DOHH2 (cell line): ENCODE measurements around the gene SNRPD2.

Experiments
- H3F3A ChIP-seq: fragments of 200-600 bp; sonication (generic), shearing (Covaris generic); 2 replicates; pipeline ENCODE4 v1.6.0; 2016; ENCODE audit warnings: antibody characterized with exemption, mild to moderate bottlenecking; ENCODE audit not compliant: control insufficient read depth, insufficient read depth
- H3K27ac ChIP-seq: fragments of 200-600 bp; sonication (generic); 2 replicates; pipeline ENCODE4 v1.5.1; 2014; ENCODE audit warnings: low read depth, mild to moderate bottlenecking, low read length, moderate library complexity
- H3K27me3 ChIP-seq: fragments of 200-600 bp; sonication (generic); 2 replicates; pipeline ENCODE4 v1.6.1; 2014; ENCODE audit warnings: mild to moderate bottlenecking, low read length, mixed read lengths; ENCODE audit not compliant: control insufficient read depth
- H3K36me3 ChIP-seq: fragments of 200-600 bp; sonication (generic); 2 replicates; pipeline ENCODE4 v1.6.1; 2014; ENCODE audit warnings: mild to moderate bottlenecking, low read length, moderate library complexity, mixed read lengths; ENCODE audit not compliant: control insufficient read depth
- H3K4me1 ChIP-seq: fragments of 200-600 bp; sonication (generic); 2 replicates; pipeline ENCODE4 v1.6.1; 2014; ENCODE audit warnings: mild to moderate bottlenecking, low read length, mixed read lengths; ENCODE audit not compliant: control insufficient read depth
- H3K4me2 ChIP-seq: fragments of 200-600 bp; sonication (generic); 2 replicates; pipeline ENCODE4 v1.6.0; 2014; ENCODE audit warnings: mild to moderate bottlenecking, low read length, moderate library complexity
- H3K4me3 ChIP-seq: fragments of 200-600 bp; sonication (generic); 2 replicates; pipeline ENCODE4 v1.5.1; 2014; ENCODE audit warnings: mild to moderate bottlenecking, low read length, mixed read lengths
- H3K79me2 ChIP-seq: fragments of 200-600 bp; sonication (generic); 2 replicates; pipeline ENCODE4 v1.6.1; 2014; ENCODE audit warnings: mild to moderate bottlenecking, low read length, mixed read lengths; ENCODE audit not compliant: control insufficient read depth
- H3K9me2 ChIP-seq: fragments of 200-600 bp; sonication (generic); replicated peaks from 2 replicates; pipeline ENCODE4 v1.6.1; 2014; ENCODE audit warnings: mild to moderate bottlenecking, low read length, mixed read lengths; ENCODE audit not compliant: control insufficient read depth
- H3K9me3 ChIP-seq: fragments of 200-600 bp; sonication (generic); 2 replicates; pipeline ENCODE4 v1.6.1; 2014; ENCODE audit warnings: antibody characterized with exemption, low read length, mixed read lengths; ENCODE audit not compliant: control insufficient read depth, insufficient read depth
- H4K20me1 ChIP-seq: fragments of 200-600 bp; sonication (generic); 2 replicates; pipeline ENCODE4 v1.6.0; 2014; ENCODE audit warnings: low read depth, mild to moderate bottlenecking, antibody characterized with exemption, low read length, moderate library complexity; ENCODE audit not compliant: control insufficient read depth, insufficient read depth
- EZH2phosphoT487 ChIP-seq: fragments of 200-600 bp; sonication (generic); IDR thresholded peaks from 2 replicates; pipeline ENCODE4 v1.6.1; 2017; ENCODE audit warnings: borderline replicate concordance, mild to moderate bottlenecking, antibody characterized with exemption, low read length, moderate library complexity, mixed read lengths
- TF ChIP-seq, protein P1 (sequence below): fragments of 200-600 bp; sonication (generic); IDR thresholded peaks from one replicate; pipeline ENCODE4 v1.5.1; 2014; ENCODE audit warnings: antibody characterized with exemption, mild to moderate bottlenecking, low read depth, low read length; ENCODE audit not compliant: poor library complexity, severe bottlenecking

Gene SNRPD2

DNA sequence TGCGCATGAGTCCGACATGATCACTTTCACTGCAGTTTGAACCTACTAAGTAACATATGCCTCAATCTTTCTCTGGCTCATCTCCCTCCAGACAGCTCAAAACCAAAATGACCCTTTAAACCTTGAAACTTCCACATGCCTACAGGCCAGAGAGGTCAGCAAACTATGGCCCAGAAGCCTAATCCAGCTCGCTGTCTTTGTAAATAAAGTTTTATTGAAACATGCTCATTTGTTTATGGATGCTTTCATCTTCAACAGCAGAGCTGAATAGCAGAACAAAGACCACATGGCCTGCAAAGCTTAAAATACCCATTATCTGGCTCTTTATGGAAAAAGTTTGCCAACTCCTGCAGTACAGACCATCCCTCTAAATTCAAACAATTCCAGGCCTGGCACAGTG is 23.4 kb upstream of the SNRPD2 start:
- Histone ChIP-seq H3F3A (peaks cover 10% of the 10 kb centered on the region), H4K20me1 (no peaks in the 10 kb centered on the region), H3K9me3 (no peaks in the 10 kb centered on the region), H3K79me2 (peaks cover 79% of the 10 kb centered on the region), H3K27me3 (no peaks in the 10 kb centered on the region), H3K4me2 (peak overlapping the region; percentile 68; the same call in 1 of the 2 replicates), H3K9me2 (no peaks in the 10 kb centered on the region), H3K36me3 (peaks cover 32% of the 10 kb centered on the region), H3K27ac (no peak overlapping the region), H3K4me3 (no peak overlapping the region), H3K4me1 (peaks cover 36% of the 10 kb centered on the region)
- TF ChIP-seq, protein P1, sequence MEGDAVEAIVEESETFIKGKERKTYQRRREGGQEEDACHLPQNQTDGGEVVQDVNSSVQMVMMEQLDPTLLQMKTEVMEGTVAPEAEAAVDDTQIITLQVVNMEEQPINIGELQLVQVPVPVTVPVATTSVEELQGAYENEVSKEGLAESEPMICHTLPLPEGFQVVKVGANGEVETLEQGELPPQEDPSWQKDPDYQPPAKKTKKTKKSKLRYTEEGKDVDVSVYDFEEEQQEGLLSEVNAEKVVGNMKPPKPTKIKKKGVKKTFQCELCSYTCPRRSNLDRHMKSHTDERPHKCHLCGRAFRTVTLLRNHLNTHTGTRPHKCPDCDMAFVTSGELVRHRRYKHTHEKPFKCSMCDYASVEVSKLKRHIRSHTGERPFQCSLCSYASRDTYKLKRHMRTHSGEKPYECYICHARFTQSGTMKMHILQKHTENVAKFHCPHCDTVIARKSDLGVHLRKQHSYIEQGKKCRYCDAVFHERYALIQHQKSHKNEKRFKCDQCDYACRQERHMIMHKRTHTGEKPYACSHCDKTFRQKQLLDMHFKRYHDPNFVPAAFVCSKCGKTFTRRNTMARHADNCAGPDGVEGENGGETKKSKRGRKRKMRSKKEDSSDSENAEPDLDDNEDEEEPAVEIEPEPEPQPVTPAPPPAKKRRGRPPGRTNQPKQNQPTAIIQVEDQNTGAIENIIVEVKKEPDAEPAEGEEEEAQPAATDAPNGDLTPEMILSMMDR = no peak
- no peak for TF ChIP-seq EZH2phosphoT487

DNA sequence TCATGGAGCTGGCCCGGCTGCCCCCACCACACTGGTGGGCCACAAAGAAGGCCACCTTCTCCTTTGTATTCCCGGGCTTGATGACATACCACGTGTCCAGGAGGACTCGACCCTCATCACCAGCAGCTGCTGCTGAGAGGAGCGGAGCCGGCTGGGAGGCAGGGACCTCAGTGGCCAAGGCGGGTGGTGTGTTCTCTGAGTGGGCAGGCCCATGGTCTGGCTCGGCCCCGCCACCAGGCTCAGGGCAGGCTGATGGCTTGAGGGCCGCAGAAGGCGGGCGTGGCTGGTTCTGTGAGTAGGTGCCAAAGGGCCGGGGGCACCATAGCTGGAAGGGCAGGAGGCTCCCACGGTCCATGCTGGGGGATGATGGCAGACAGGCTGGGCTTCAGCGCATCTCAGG is 21.4 kb upstream of the SNRPD2 start:
- no peak overlapping the region for H3K27ac ChIP-seq
- no peak overlapping the region for H3K4me2 ChIP-seq
- peaks cover 70% of the 10 kb centered on the region for H3K79me2 ChIP-seq
- no peak overlapping the region for H3K4me3 ChIP-seq
- H3K9me2 ChIP-seq = no peaks in the 10 kb centered on the region
- H3K9me3 ChIP-seq = no peaks in the 10 kb centered on the region
- no peaks in the 10 kb centered on the region for H3K27me3 ChIP-seq
- peaks cover 34% of the 10 kb centered on the region for H3K4me1 ChIP-seq
- no peak for TF ChIP-seq EZH2phosphoT487
- TF ChIP-seq, protein P1 = no peak
- no peaks in the 10 kb centered on the region for H4K20me1 ChIP-seq
- peaks cover 33% of the 10 kb centered on the region for H3K36me3 ChIP-seq
- peaks cover 15% of the 10 kb centered on the region for H3F3A ChIP-seq

DNA sequence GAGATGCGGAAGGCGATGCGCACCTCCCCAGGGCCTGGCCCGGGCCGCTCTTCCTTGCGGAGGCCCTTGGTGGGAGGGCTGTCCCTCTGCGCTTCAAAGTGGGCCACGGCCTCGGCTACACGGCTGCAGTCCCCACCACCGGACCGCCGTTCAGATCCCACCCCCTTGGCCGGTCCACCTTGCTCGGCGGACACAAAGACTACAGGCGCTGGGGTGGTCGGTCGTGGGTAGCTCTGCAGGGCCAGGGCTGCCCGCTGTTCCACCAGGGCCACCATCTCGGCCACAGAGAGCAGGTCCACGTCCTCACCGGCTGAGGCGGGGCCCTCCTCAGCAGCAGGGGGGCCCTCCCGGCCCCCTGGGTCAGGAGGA is 20.9 kb upstream of the SNRPD2 start:
- peaks cover 16% of the 10 kb centered on the region for H3F3A ChIP-seq
- no peaks in the 10 kb centered on the region for H3K9me3 ChIP-seq
- H3K79me2 ChIP-seq = peaks cover 66% of the 10 kb centered on the region
- peaks cover 30% of the 10 kb centered on the region for H3K36me3 ChIP-seq
- H3K9me2 ChIP-seq = no peaks in the 10 kb centered on the region
- H3K4me1 ChIP-seq = peaks cover 32% of the 10 kb centered on the region
- no peaks in the 10 kb centered on the region for H3K27me3 ChIP-seq
- H3K4me3 ChIP-seq = no peak overlapping the region
- H3K4me2 ChIP-seq = no peak overlapping the region
- H4K20me1 ChIP-seq = no peaks in the 10 kb centered on the region
- TF ChIP-seq, protein P1 = no peak
- no peak for TF ChIP-seq EZH2phosphoT487
- H3K27ac ChIP-seq = no peak overlapping the region
